ENCODE data around the gene ILF3. TPM values are rescaled to one million over a fixed set of nuclear protein-coding genes. Genes with fewer than 3 reads are reported as not detected.
A peak's percentile ranks its signal among the peaks of the same experiment; 100 is the strongest.

The ILF3 gene
- total and polyA plus RNA-seq, 3 donors from 2014 or later: 246 to 263 (median 253) TPM

GRCh38 chr19:10640361-10640760 is 13.8 kb upstream of the ILF3 start:
- intact Hi-C loops (cut with DNase I; ENCODE audit: low total_unique reads): loop anchor here (5.0 kb wide), 1 partner anchor 63 kb away; no protein-coding TSS in a partner anchor
- peaks cover 24% of the 10 kb centered on the region for H3K4me1 ChIP-seq

GRCh38 chr19:10641248-10641647 is 12.9 kb upstream of the ILF3 start:
- H3K36me3 ChIP-seq (ENCODE audit: low read depth, missing control alignments): no peaks in the 10 kb centered on the region
- no peak overlapping the region for H3K4me3 ChIP-seq
- H3K9me3 ChIP-seq: no peaks in the 10 kb centered on the region
- intact Hi-C loops (cut with DNase I; ENCODE audit: low total_unique reads): loop anchor here (5.0 kb wide), 1 partner anchor 64 kb away; no protein-coding TSS in a partner anchor
- no peak for DNase-seq
- H3K27me3 ChIP-seq: no peaks in the 10 kb centered on the region
- H3K27ac ChIP-seq: no peak overlapping the region
- WGBS, 2 donors: 86 to 88% methylated on average over 4 of the region's 4 CpGs
- TF ChIP-seq CTCF (IDR thresholded peaks at IDR 0.05) (no peak), POLR2A (IDR thresholded peaks at IDR 0.05) (no peak)
- peaks cover 19% of the 10 kb centered on the region for H3K4me1 ChIP-seq

More at GRCh38 chr19:10640361-10640760, 13.8 kb upstream of the ILF3 start:
- DNase-seq: no peak
- TF ChIP-seq CTCF (IDR thresholded peaks at IDR 0.05) (no peak), POLR2A (IDR thresholded peaks at IDR 0.05) (no peak)
- Histone ChIP-seq H3K9me3 (no peaks in the 10 kb centered on the region), H3K4me3 (no peak overlapping the region), H3K36me3 (ENCODE audit: low read depth, missing control alignments) (no peaks in the 10 kb centered on the region), H3K27me3 (no peaks in the 10 kb centered on the region), H3K27ac (no peak overlapping the region)
- 58 to 73% methylated on average over 2 of the region's 2 CpGs for WGBS, 2 donors

- 64 to 79% methylated on average over 23 to 25 of the region's 25 CpGs for WGBS, 2 donors
- H3K36me3 ChIP-seq (ENCODE audit: low read depth, missing control alignments): no peaks in the 10 kb centered on the region
- H3K27me3 ChIP-seq: no peaks in the 10 kb centered on the region
- intact Hi-C loops (cut with DNase I; ENCODE audit: low total_unique reads): loop anchor here (5.0 kb wide), 1 partner anchor 65 kb away; no protein-coding TSS in a partner anchor
- H3K9me3 ChIP-seq: no peaks in the 10 kb centered on the region
- H3K4me1 ChIP-seq: peaks cover 18% of the 10 kb centered on the region
- H3K4me3 ChIP-seq: no peak overlapping the region
- peak overlapping the region; percentile 3 to 56 for H3K27ac ChIP-seq
- DNase-seq: no peak
- no peak for TF ChIP-seq CTCF (IDR thresholded peaks at IDR 0.05)
- TF ChIP-seq POLR2A (IDR thresholded peaks at IDR 0.05): no peak
These were observed 11.5 kb upstream of the ILF3 start for GRCh38 chr19:10642473-10643171.

GRCh38 chr19:10643172-10643967 is 10.8 kb upstream of the ILF3 start:
- Histone ChIP-seq H3K4me3 (no peak overlapping the region), H3K36me3 (ENCODE audit: low read depth, missing control alignments) (no peaks in the 10 kb centered on the region), H3K27ac (peak overlapping the region; percentile 20 to 56), H3K4me1 (peaks cover 18% of the 10 kb centered on the region), H3K27me3 (no peaks in the 10 kb centered on the region), H3K9me3 (no peaks in the 10 kb centered on the region)
- no peak for TF ChIP-seq POLR2A (IDR thresholded peaks at IDR 0.05)
- TF ChIP-seq CTCF (IDR thresholded peaks at IDR 0.05): no peak
- DNase-seq: no peak
- 60 to 70% methylated on average over 17 to 21 of the region's 21 CpGs for WGBS, 2 donors
- intact Hi-C loops (cut with DNase I; ENCODE audit: low total_unique reads): loop anchor here (5.0 kb wide), 1 partner anchor 66 kb away; no protein-coding TSS in a partner anchor
